MM.1S (cell line): ENCODE results near the gene PDK1.
A peak's percentile ranks its signal among the peaks of the same experiment; 100 is the strongest.

Experiments used
- DNase-seq: peaks from one replicate; pipeline ENCODE4 v3.0.0-alpha.2; 2015
- H2AFZ ChIP-seq: fragments of 300-600 bp; sonication (generic); 2 replicates; pipeline ENCODE4 v1.6.0; 2016; ENCODE audit warnings: antibody characterized with exemption, low read length
- H3F3A ChIP-seq: fragments of 300-600 bp; sonication (generic); 2 replicates; pipeline ENCODE4 v1.6.1; 2016; ENCODE audit warnings: mild to moderate bottlenecking, antibody characterized with exemption, low read length, moderate library complexity, mixed read lengths; ENCODE audit not compliant: insufficient read depth
- H3K27ac ChIP-seq: fragments of 300-600 bp; sonication (generic); 2 replicates; pipeline ENCODE4 v1.5.1; 2016; ENCODE audit warnings: mild to moderate bottlenecking, low read length
- H3K27me3 ChIP-seq: fragments of 300-600 bp; sonication (generic); replicated peaks from 2 replicates; pipeline ENCODE4 v1.6.0; 2016; ENCODE audit warnings: low read length; ENCODE audit not compliant: insufficient read depth
- H3K36me3 ChIP-seq: fragments of 300-600 bp; sonication (generic); replicated peaks from 2 replicates; pipeline ENCODE4 v1.6.1; 2016; ENCODE audit warnings: mild to moderate bottlenecking, low read length, mixed read lengths; ENCODE audit not compliant: insufficient read depth
- H3K4me1 ChIP-seq: fragments of 300-600 bp; sonication (generic); 2 replicates; pipeline ENCODE4 v1.6.1; 2016; ENCODE audit warnings: low read length, mixed read lengths
- H3K4me2 ChIP-seq: fragments of 300-600 bp; sonication (generic); 2 replicates; pipeline ENCODE4 v1.6.0; 2016; ENCODE audit warnings: low read depth, low read length
- H3K4me3 ChIP-seq: fragments of 300-600 bp; sonication (generic); 2 replicates; pipeline ENCODE4 v1.5.1; 2016; ENCODE audit warnings: low read length, mixed read lengths
- H3K79me2 ChIP-seq: fragments of 300-600 bp; sonication (generic); 2 replicates; pipeline ENCODE4 v1.6.1; 2016; ENCODE audit warnings: mixed run types, low read length, mixed read lengths
- H3K9ac ChIP-seq: fragments of 300-600 bp; sonication (generic); 2 replicates; pipeline ENCODE4 v1.6.1; 2016; ENCODE audit warnings: low read length, mixed read lengths
- H3K9me2 ChIP-seq: fragments of 300-600 bp; sonication (generic); replicated peaks from 2 replicates; pipeline ENCODE4 v1.6.1; 2016; ENCODE audit warnings: mild to moderate bottlenecking, low read length, mixed read lengths; ENCODE audit not compliant: insufficient read depth
- H3K9me3 ChIP-seq: fragments of 300-600 bp; sonication (generic); replicated peaks from 2 replicates; pipeline ENCODE4 v1.6.1; 2016; ENCODE audit warnings: mild to moderate bottlenecking, low read length, mixed read lengths; ENCODE audit not compliant: insufficient read depth
- H4K20me1 ChIP-seq: fragments of 300-600 bp; sonication (generic); 2 replicates; pipeline ENCODE4 v1.6.1; 2016; ENCODE audit warnings: mild to moderate bottlenecking, low read length, moderate library complexity, mixed read lengths; ENCODE audit not compliant: insufficient read depth
- EZH2 ChIP-seq: fragments of 300-600 bp; sonication (generic); optimal IDR thresholded peaks from 2 replicates; pipeline ENCODE3; 2017; ENCODE audit warnings: low read depth, mild to moderate bottlenecking, antibody characterized with exemption, low read length, mixed read lengths
- EZH2phosphoT487 ChIP-seq: fragments of 300-600 bp; sonication (generic); IDR thresholded peaks from 2 replicates; pipeline ENCODE4 v1.6.1; 2018; ENCODE audit warnings: antibody characterized with exemption, low read length
- TF ChIP-seq, protein P1 (sequence below): fragments of 300-600 bp; sonication (generic); IDR thresholded peaks from 2 replicates; pipeline ENCODE4 v1.5.1; 2016; ENCODE audit warnings: antibody characterized with exemption, low read length, mixed read lengths

The PDK1 gene

DNA sequence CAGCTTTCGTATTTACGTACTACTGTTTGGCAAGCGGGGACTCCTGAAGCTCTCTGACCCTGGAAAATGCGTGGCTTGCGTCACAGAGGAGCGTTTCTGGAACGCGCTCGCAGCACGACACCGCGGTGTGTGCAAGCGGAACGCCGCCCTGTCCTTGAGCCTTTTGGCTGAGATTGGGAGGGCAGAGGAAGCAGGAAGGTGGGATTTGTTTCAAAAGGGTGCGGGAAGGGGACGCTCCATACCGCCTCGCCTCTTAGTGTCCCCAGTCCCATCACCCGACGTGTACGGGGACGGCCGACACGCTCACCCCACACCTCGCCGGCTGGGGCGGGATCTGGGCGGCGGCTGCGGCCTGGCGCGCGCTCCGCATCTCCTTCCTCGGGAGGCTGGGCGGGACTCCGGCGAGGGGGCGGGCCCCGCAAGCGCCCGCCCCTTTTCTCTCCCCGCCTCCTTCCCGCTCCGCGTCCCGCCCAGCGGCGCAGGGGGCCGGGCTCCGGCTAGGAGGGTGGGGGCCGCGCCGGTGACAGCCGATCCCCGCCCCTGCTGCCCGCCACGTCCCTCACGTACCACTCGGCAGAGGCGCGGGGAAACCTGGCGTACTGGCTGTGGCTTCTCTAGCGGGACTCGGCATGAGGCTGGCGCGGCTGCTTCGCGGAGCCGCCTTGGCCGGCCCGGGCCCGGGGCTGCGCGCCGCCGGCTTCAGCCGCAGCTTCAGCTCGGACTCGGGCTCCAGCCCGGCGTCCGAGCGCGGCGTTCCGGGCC is at the start of gene PDK1:
Gene PDK1, plus strand, starts transcription at position 569 of the 762 bp plus-strand sequence. Its CDS starts 61 bp downstream, at position 630.
- peak; percentile 91 for DNase-seq
- peaks cover 44% of the 10 kb centered on the region for H3K4me1 ChIP-seq
- H3K9me2 ChIP-seq: no peaks in the 10 kb centered on the region
- H3K9ac ChIP-seq: peak within 1 kb of the TSS; percentile 84
- H4K20me1 ChIP-seq: no peaks in the 10 kb centered on the region
- peak within 1 kb of the TSS; percentile 86 for H3K4me3 ChIP-seq
- peak within 1 kb of the TSS; percentile 69 for H2AFZ ChIP-seq
- TF ChIP-seq, protein P1, sequence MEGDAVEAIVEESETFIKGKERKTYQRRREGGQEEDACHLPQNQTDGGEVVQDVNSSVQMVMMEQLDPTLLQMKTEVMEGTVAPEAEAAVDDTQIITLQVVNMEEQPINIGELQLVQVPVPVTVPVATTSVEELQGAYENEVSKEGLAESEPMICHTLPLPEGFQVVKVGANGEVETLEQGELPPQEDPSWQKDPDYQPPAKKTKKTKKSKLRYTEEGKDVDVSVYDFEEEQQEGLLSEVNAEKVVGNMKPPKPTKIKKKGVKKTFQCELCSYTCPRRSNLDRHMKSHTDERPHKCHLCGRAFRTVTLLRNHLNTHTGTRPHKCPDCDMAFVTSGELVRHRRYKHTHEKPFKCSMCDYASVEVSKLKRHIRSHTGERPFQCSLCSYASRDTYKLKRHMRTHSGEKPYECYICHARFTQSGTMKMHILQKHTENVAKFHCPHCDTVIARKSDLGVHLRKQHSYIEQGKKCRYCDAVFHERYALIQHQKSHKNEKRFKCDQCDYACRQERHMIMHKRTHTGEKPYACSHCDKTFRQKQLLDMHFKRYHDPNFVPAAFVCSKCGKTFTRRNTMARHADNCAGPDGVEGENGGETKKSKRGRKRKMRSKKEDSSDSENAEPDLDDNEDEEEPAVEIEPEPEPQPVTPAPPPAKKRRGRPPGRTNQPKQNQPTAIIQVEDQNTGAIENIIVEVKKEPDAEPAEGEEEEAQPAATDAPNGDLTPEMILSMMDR: no peak
- no peak for TF ChIP-seq EZH2
- TF ChIP-seq EZH2phosphoT487: no peak
- H3K4me2 ChIP-seq: peak within 1 kb of the TSS; percentile 82
- no peaks in the 10 kb centered on the region for H3K36me3 ChIP-seq
- no peaks in the 10 kb centered on the region for H3K27me3 ChIP-seq
- H3K79me2 ChIP-seq: peaks cover 98% of the 10 kb centered on the region
- H3K9me3 ChIP-seq: no peaks in the 10 kb centered on the region
- H3K27ac ChIP-seq: peak within 1 kb of the TSS; percentile 90
- peaks cover 49% of the 10 kb centered on the region for H3F3A ChIP-seq

DNA sequence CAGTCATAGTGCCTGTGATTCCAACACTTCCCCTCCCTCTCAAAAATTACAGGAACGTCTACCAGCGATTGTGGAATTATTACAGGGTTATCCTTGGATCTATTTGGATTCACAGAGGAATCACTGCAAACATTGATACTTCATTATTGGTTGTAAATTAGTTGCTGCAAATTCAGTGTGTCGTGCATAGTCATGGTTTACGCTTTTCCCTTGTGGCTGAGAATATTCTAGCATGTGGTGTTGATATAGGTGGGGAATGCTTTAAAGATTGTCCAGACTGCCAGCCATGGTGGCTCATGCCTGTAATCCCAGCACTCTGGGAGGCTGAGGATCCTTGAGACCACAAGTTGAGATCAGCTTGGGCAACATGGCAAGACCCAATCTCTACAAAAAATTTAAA is 48.7 kb upstream of the PDK1 start:
- H3K27me3 ChIP-seq: no peaks in the 10 kb centered on the region
- no peak overlapping the region for H3K9ac ChIP-seq
- no peaks in the 10 kb centered on the region for H3K9me2 ChIP-seq
- no peak overlapping the region for H3K4me2 ChIP-seq
- TF ChIP-seq EZH2 (no peak), EZH2phosphoT487 (no peak)
- TF ChIP-seq, protein P1: no peak
- no peak for DNase-seq
- H3K79me2 ChIP-seq: 0 out of 2 replicates have a peak, but pooled peaks cover 8% of the 10 kb centered on the region
- H3K9me3 ChIP-seq: no peaks in the 10 kb centered on the region
- H3K27ac ChIP-seq: no peak overlapping the region
- no peaks in the 10 kb centered on the region for H3F3A ChIP-seq
- no peaks in the 10 kb centered on the region for H3K36me3 ChIP-seq
- H2AFZ ChIP-seq: no peak overlapping the region
- H3K4me1 ChIP-seq: no peaks in the 10 kb centered on the region
- H3K4me3 ChIP-seq: no peak overlapping the region
- no peaks in the 10 kb centered on the region for H4K20me1 ChIP-seq

DNA sequence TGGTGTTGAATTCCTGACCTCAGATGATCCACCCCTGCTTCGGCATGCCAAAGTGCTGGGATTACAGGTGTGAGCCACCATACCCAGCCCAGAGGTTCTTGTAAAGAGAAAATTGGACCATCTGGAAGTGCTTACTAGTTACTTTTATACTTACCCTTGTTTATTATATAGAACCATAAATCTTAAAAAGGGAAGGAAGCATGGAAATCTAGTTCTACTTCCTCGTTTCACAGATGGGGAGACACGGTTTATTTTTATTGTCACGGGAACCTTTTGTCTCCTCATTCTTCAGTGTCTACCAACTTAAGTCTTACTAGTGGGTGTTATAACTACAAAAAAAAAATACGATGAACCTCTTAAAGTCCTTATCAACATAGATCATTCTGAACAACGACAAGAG is 45.8 kb upstream of the PDK1 start:
- Histone ChIP-seq H3K79me2 (peaks cover 23% of the 10 kb centered on the region), H3F3A (no peaks in the 10 kb centered on the region), H3K4me1 (no peaks in the 10 kb centered on the region), H3K27me3 (no peaks in the 10 kb centered on the region), H2AFZ (no peak overlapping the region), H3K9me3 (no peaks in the 10 kb centered on the region), H3K9ac (no peak overlapping the region), H3K36me3 (no peaks in the 10 kb centered on the region), H3K27ac (no peak overlapping the region), H4K20me1 (no peaks in the 10 kb centered on the region), H3K4me3 (no peak overlapping the region), H3K4me2 (no peak overlapping the region), H3K9me2 (no peaks in the 10 kb centered on the region)
- no peak for DNase-seq
- TF ChIP-seq, protein P1: no peak
- TF ChIP-seq EZH2phosphoT487: no peak
- no peak for TF ChIP-seq EZH2
